Ascending aorta (tissue), 2 donors: ENCODE measurements around the gene APBB1IP. TPM values are rescaled to one million over a fixed set of nuclear protein-coding genes. Genes with fewer than 3 reads are reported as not detected.

Experiments
- DNase-seq, 2 donors: peaks; one replicate each; pipeline ENCODE4 v3.0.0-alpha.2; 2019; ENCODE audit warnings: low spot score in 2 of 2
- H3K27ac ChIP-seq, 2 donors: fragments of 200-600 bp; sonication (generic); one replicate each; pipeline ENCODE4 v1.5.1; 2016 to 2017; ENCODE audit warnings: mild to moderate bottlenecking in 1 of 2
- H3K27me3 ChIP-seq: fragments of 200-600 bp; sonication (generic); one replicate; pipeline ENCODE4 v1.5.1; 2017
- H3K36me3 ChIP-seq, 2 donors: fragments of 200-600 bp; sonication (generic); one replicate each; pipeline ENCODE4 v1.5.1; 2016
- H3K4me1 ChIP-seq, 2 donors: fragments of 200-600 bp; sonication (generic); one replicate each; pipeline ENCODE4 v1.5.1; 2016 to 2017; ENCODE audit warnings: mild to moderate bottlenecking in 1 of 2
- H3K4me3 ChIP-seq, 2 donors: fragments of 200-600 bp; sonication (generic); one replicate each; pipeline ENCODE4 v1.5.1; 2016 to 2017; ENCODE audit warnings: mild to moderate bottlenecking in 1 of 2
- H3K9me3 ChIP-seq, 2 donors: fragments of 200-600 bp; sonication (generic); one replicate each; pipeline ENCODE4 v1.5.1; 2016
- CTCF ChIP-seq, 3 experiments: fragments of 200-600 bp in 2 of 3; fragments of 450-650 bp in 1 of 3; sonication (generic) in 2 of 3; IDR thresholded peaks; one replicate each; pipeline ENCODE4 v1.5.1; 2016 to 2019; ENCODE audit warnings: antibody characterized with exemption in 3 of 3, mild to moderate bottlenecking in 1 of 3, moderate library complexity in 1 of 3
- intact Hi-C: fragments of 100-400 bp; cut with DNase I; formaldehyde crosslinking; loops from one replicate; pipeline ENCODE4 v1.15.1; 2023
- total RNA-seq: library from RNA; depleted of rRNA; stranded (reverse); fragments of >200 nt; gene quantifications from one replicate; pipeline ENCODE4 v1.1.0, GENCODE V29; 2016

The APBB1IP gene
- total RNA-seq, 1 donor from 2014 or later: not detected

DNA sequence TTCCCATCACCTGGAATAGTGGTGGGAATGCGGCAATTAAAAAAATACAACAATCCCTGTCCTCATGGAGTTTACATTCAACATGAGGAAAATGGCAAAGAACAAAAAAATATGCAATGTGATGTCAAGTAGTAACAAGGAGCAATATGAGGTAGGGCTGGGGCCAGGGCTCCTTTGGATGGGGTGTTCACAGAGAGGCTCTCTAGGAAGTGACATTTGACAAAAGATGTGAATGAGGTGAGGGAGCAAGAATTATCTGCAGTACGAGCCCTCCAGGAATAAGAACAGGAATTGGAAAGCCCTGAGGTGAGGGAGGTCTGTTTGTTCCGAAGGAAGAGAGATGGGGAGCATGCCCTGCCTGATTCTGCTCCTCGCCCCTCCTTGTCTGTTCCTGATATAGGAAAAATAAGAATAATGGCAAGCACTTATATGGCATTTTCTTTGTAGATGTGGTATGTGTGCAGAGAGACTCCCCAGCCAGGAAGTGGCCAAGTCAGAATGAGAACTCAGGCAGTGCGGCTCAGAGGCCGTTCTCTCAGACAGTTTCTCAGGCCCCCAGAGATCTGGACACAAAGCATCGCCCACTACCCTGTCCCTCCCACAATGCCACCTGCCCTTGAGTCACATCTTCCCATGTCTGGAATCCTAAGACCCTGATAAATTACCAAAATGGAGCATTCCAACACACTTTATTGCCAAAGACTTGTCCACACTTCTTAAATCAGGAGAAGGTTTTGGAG is 105.6 kb downstream of the APBB1IP start:
- H3K4me3 ChIP-seq: no peak overlapping the region
- no peaks in the 10 kb centered on the region for H3K27me3 ChIP-seq
- no peaks in the 10 kb centered on the region for H3K36me3 ChIP-seq
- DNase-seq: no peak
- H3K4me1 ChIP-seq: no peaks in the 10 kb centered on the region
- intact Hi-C loops: no loop called here
- H3K27ac ChIP-seq: no peak overlapping the region
- TF ChIP-seq CTCF (IDR thresholded peaks at IDR 0.05): no peak
- no peaks in the 10 kb centered on the region for H3K9me3 ChIP-seq

- H3K27ac ChIP-seq: no peak overlapping the region
- peaks cover 0 to 2% of the 10 kb centered on the region in 2 donors for H3K9me3 ChIP-seq
- no peaks in the 10 kb centered on the region for H3K4me1 ChIP-seq
- H3K36me3 ChIP-seq: no peaks in the 10 kb centered on the region
- TF ChIP-seq CTCF (IDR thresholded peaks at IDR 0.05): no peak
- intact Hi-C loops: no loop called here
- no peak overlapping the region for H3K4me3 ChIP-seq
- H3K27me3 ChIP-seq: no peaks in the 10 kb centered on the region
- no peak for DNase-seq
These were observed 106.8 kb downstream of the APBB1IP start for GRCh38 chr10:26544932-26545331.

GRCh38 chr10:26550774-26551526 is 112.8 kb downstream of the APBB1IP start:
- Histone ChIP-seq H3K4me3 (no peak overlapping the region), H3K36me3 (no peaks in the 10 kb centered on the region), H3K27ac (no peak overlapping the region), H3K9me3 (peaks cover 0 to 8% of the 10 kb centered on the region in 2 donors), H3K4me1 (no peaks in the 10 kb centered on the region), H3K27me3 (no peaks in the 10 kb centered on the region)
- no peak for TF ChIP-seq CTCF (IDR thresholded peaks at IDR 0.05)
- intact Hi-C loops: no loop called here
- DNase-seq: no peak

- TF ChIP-seq CTCF (IDR thresholded peaks at IDR 0.05): no peak
- H3K4me3 ChIP-seq: no peak overlapping the region
- H3K36me3 ChIP-seq: no peaks in the 10 kb centered on the region
- no peaks in the 10 kb centered on the region for H3K4me1 ChIP-seq
- no peak for DNase-seq
- H3K9me3 ChIP-seq: peaks cover 0 to 8% of the 10 kb centered on the region in 2 donors
- H3K27ac ChIP-seq: no peak overlapping the region
- intact Hi-C loops: no loop called here
- H3K27me3 ChIP-seq: no peaks in the 10 kb centered on the region
These were observed 116.1 kb downstream of the APBB1IP start for GRCh38 chr10:26554246-26554645.

- TF ChIP-seq CTCF (IDR thresholded peaks at IDR 0.05): no peak
- Histone ChIP-seq H3K36me3 (no peaks in the 10 kb centered on the region), H3K9me3 (no peaks in the 10 kb centered on the region), H3K4me3 (no peak overlapping the region), H3K27me3 (no peaks in the 10 kb centered on the region), H3K4me1 (no peaks in the 10 kb centered on the region), H3K27ac (no peak overlapping the region)
- peak in 1 of 2 donors; percentile 87 for DNase-seq
- intact Hi-C loops: loop anchor here (2.0 to 5.0 kb wide), 2 partner anchors 221 to 679 kb away; no protein-coding TSS in a partner anchor
These were observed 117.7 kb downstream of the APBB1IP start for GRCh38 chr10:26555719-26556368.
